Endothelial cell of umbilical vein (primary cell): ENCODE measurements around the gene LGALS1.

Source experiments
- POLR2AphosphoS5 ChIP-seq: IDR thresholded peaks from 2 replicates; pipeline ENCODE4 v1.6.1; 2012; ENCODE audit warnings: low read depth, mild to moderate bottlenecking, control low read depth, low read length, moderate library complexity; ENCODE audit not compliant: insufficient read depth
- TF ChIP-seq, protein P1 (sequence below), 2 donors: IDR thresholded peaks; 1 replicate in 1 of 2; 2 replicates in 1 of 2; pipeline ENCODE4 v1.5.1; 2011; ENCODE audit warnings: low read length in 2 of 2, mild to moderate bottlenecking in 2 of 2, moderate library complexity in 2 of 2, control low read depth in 1 of 2, inconsistent platforms in 1 of 2, low read depth in 1 of 2; ENCODE audit not compliant: insufficient read depth in 1 of 2; ENCODE audit errors: extremely low read depth in 1 of 2

DNA sequence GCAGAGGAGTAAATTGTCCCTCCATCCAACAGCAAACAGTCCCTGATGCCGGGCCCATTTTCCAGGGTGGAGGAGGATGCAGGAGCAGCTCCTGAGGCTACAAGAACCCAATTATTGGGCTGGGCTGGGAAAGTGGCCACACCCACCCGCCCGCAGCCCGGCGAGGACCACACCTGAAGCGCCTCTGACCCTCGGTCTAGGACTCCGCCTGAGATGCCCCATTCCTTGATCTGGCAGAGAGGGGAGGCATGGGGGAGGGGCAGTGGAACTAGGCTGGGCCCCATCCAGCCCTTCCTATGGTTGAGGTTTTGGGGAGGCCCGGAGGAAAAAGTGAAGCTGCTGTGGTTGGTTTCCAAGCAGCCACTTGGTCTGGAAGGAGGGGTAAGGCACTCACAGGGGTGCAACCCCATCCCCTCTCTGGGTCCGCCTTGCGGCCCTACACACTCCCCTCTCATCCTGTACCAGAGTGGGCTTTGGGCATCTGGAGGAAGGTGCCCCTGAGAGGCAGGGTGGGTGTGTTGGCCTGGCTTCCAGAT, 2.4 kb upstream of the LGALS1 start:
- TF ChIP-seq, protein P1, sequence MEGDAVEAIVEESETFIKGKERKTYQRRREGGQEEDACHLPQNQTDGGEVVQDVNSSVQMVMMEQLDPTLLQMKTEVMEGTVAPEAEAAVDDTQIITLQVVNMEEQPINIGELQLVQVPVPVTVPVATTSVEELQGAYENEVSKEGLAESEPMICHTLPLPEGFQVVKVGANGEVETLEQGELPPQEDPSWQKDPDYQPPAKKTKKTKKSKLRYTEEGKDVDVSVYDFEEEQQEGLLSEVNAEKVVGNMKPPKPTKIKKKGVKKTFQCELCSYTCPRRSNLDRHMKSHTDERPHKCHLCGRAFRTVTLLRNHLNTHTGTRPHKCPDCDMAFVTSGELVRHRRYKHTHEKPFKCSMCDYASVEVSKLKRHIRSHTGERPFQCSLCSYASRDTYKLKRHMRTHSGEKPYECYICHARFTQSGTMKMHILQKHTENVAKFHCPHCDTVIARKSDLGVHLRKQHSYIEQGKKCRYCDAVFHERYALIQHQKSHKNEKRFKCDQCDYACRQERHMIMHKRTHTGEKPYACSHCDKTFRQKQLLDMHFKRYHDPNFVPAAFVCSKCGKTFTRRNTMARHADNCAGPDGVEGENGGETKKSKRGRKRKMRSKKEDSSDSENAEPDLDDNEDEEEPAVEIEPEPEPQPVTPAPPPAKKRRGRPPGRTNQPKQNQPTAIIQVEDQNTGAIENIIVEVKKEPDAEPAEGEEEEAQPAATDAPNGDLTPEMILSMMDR (IDR thresholded peaks at IDR 0.05; ENCODE audit: extremely low read depth in 1 of 2, insufficient read depth in 1 of 2, low read depth in 1 of 2, low read length in 2 of 2): no peak
- TF ChIP-seq POLR2AphosphoS5: no peak
